ENCODE data around the gene MYO1B. TPM values are rescaled to one million over a fixed set of nuclear protein-coding genes. Genes with fewer than 3 reads are reported as not detected.

Gene MYO1B
- polyA plus RNA-seq, 1 donor (not counting 4 experiments of a cell fraction or from before 2014, with no cell fraction given) = 277 TPM

- Histone ChIP-seq H2AFZ (ENCODE audit: control insufficient read depth, low read length) (no peak overlapping the region), H3K36me3 (ENCODE audit: control insufficient read depth in 2 of 2, extremely low read depth in 1 of 2, insufficient read depth in 2 of 2, low read length in 2 of 2) (peaks cover 24 to 57% of the 10 kb centered on the region in 2 experiments), H3K4me1 (ENCODE audit: control insufficient read depth, extremely low read depth, insufficient read depth, low read length) (no peaks in the 10 kb centered on the region), H3K9me1 (ENCODE audit: control insufficient read depth, extremely low read depth, insufficient read depth, low read length) (no peaks in the 10 kb centered on the region), H3K9ac (ENCODE audit: control insufficient read depth, extremely low read depth, insufficient read depth, low read length) (no peak overlapping the region), H3K9me3 (ENCODE audit: control insufficient read depth, low read depth, low read length) (no peaks in the 10 kb centered on the region), H3K27ac (ENCODE audit: control insufficient read depth, insufficient read depth, low read length) (no peak overlapping the region), H3K27me3 (ENCODE audit: control insufficient read depth, extremely low read depth, insufficient read depth, low read length) (no peaks in the 10 kb centered on the region), H3K4me2 (ENCODE audit: control insufficient read depth, extremely low read depth, insufficient read depth, low read depth, low read length) (no peak overlapping the region), H3K79me2 (ENCODE audit: control insufficient read depth, insufficient read depth, low read length) (no peaks in the 10 kb centered on the region), H4K20me1 (ENCODE audit: control insufficient read depth, extremely low read depth, insufficient read depth, low read length) (no peaks in the 10 kb centered on the region), H3K4me3 (ENCODE audit: control insufficient read depth in 2 of 3, extremely low read depth in 1 of 3, insufficient read depth in 2 of 3, low read depth in 1 of 3, low read length in 3 of 3) (no peak overlapping the region)
- dilution Hi-C loops (cut with MboI; ENCODE audit: extremely low pct_ligation_motif_present, low sequenced_read_pairs) = no loop called here
- TF ChIP-seq EZH2 (IDR thresholded peaks at IDR 0.05; ENCODE audit: low read length) (no peak), CTCF (optimal IDR thresholded peaks at IDR 0.05 in 1 of 3, IDR thresholded peaks at IDR 0.05 in 1 of 3, conservative IDR thresholded peaks at IDR 0.05 in 1 of 3; ENCODE audit: extremely low read depth in 1 of 3, insufficient read depth in 2 of 3, low read length in 3 of 3) (no peak)
- DNase-seq (ENCODE audit: low read depth, low spot score) (no peak), FAIRE-seq (no peak)
Measured at GRCh38 chr2:191415858-191416257, 170.7 kb downstream of the MYO1B start.

GRCh38 chr2:191417746-191418145 is 172.5 kb downstream of the MYO1B start:
- H3K9ac ChIP-seq (ENCODE audit: control insufficient read depth, extremely low read depth, insufficient read depth, low read length) = no peak overlapping the region
- H3K4me1 ChIP-seq (ENCODE audit: control insufficient read depth, extremely low read depth, insufficient read depth, low read length) = no peaks in the 10 kb centered on the region
- no peaks in the 10 kb centered on the region for H3K27me3 ChIP-seq (ENCODE audit: control insufficient read depth, extremely low read depth, insufficient read depth, low read length)
- no peak for TF ChIP-seq CTCF (optimal IDR thresholded peaks at IDR 0.05 in 1 of 3, IDR thresholded peaks at IDR 0.05 in 1 of 3, conservative IDR thresholded peaks at IDR 0.05 in 1 of 3; ENCODE audit: extremely low read depth in 1 of 3, insufficient read depth in 2 of 3, low read length in 3 of 3)
- TF ChIP-seq EZH2 (IDR thresholded peaks at IDR 0.05; ENCODE audit: low read length) = no peak
- H4K20me1 ChIP-seq (ENCODE audit: control insufficient read depth, extremely low read depth, insufficient read depth, low read length) = no peaks in the 10 kb centered on the region
- no peaks in the 10 kb centered on the region for H3K9me1 ChIP-seq (ENCODE audit: control insufficient read depth, extremely low read depth, insufficient read depth, low read length)
- H3K79me2 ChIP-seq (ENCODE audit: control insufficient read depth, insufficient read depth, low read length) = no peaks in the 10 kb centered on the region
- H2AFZ ChIP-seq (ENCODE audit: control insufficient read depth, low read length) = no peak overlapping the region
- H3K4me3 ChIP-seq (ENCODE audit: control insufficient read depth in 2 of 3, extremely low read depth in 1 of 3, insufficient read depth in 2 of 3, low read depth in 1 of 3, low read length in 3 of 3) = no peak overlapping the region
- DNase-seq (ENCODE audit: low read depth, low spot score) (no peak), FAIRE-seq (no peak)
- H3K9me3 ChIP-seq (ENCODE audit: control insufficient read depth, low read depth, low read length) = no peaks in the 10 kb centered on the region
- H3K27ac ChIP-seq (ENCODE audit: control insufficient read depth, insufficient read depth, low read length) = no peak overlapping the region
- no peak overlapping the region for H3K4me2 ChIP-seq (ENCODE audit: control insufficient read depth, extremely low read depth, insufficient read depth, low read depth, low read length)
- peaks cover 27 to 51% of the 10 kb centered on the region in 2 experiments for H3K36me3 ChIP-seq (ENCODE audit: control insufficient read depth in 2 of 2, extremely low read depth in 1 of 2, insufficient read depth in 2 of 2, low read length in 2 of 2)
- dilution Hi-C loops (cut with MboI; ENCODE audit: extremely low pct_ligation_motif_present, low sequenced_read_pairs) = no loop called here
